Activated gamma-delta T cell treated with Interleukin-2 at 50 U/mL for 16 hours (primary cell): ENCODE results near the gene DLX3.

Experiments
- DNase-seq: peaks from one replicate; pipeline ENCODE4 v3.0.0-alpha.2; 2020

DLX3 gene

GRCh38 chr17:49952912-49953497 lies 42.0 kb downstream of the DLX3 start:
- no peak for DNase-seq

- peak; percentile 80 for DNase-seq
Observed at GRCh38 chr17:49952209-49952911, 42.7 kb downstream of the DLX3 start.

GRCh38 chr17:49951362-49952082 lies 43.5 kb downstream of the DLX3 start:
- DNase-seq = no peak

- DNase-seq = no peak
Observed at GRCh38 chr17:49949634-49950033, 45.4 kb downstream of the DLX3 start.

- DNase-seq = no peak
Observed at GRCh38 chr17:49946964-49947584, 48.0 kb downstream of the DLX3 start.

- DNase-seq = no peak
Observed at GRCh38 chr17:49946208-49946607, 48.8 kb downstream of the DLX3 start.

- DNase-seq = no peak
Observed at GRCh38 chr17:49944273-49944870, 50.7 kb downstream of the DLX3 start.

GRCh38 chr17:49942947-49943346 lies 52.1 kb downstream of the DLX3 start:
- no peak for DNase-seq

- DNase-seq = no peak
Observed at GRCh38 chr17:49941427-49941826, 53.6 kb downstream of the DLX3 start.
